ENCODE data around the gene FGL2.
A peak's percentile ranks its signal among the peaks of the same experiment; 100 is the strongest.
"Not testable (repeated sequence)": the region's sequence is repeated elsewhere in the genome, so short reads cannot be mapped to it uniquely, and the experiment has no call there.

FGL2 gene

DNA sequence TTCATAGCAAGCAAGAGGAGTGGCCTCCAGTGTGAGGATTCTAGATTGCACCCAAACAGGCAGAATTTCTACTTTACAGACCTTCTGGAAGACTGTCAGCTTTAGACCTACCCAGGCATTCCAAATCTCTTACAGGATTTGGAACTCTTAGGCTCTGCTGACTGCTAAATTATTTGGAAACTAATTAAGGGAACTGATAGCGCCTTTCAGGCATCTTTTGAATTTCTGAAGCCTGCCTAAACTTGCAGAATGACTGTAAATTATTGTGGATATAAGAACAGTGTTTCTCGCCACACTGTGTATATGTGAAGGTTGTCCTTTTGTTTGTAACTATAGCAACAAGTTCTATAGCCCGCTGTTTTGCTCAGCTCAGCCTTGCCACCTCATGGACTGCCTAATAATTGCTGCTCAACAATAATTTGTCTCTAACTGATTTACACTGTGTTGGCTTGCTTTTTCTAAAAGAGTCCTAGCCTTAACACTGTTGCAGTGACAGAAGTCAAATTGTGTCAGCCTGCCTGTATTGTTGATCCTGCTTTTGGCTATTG is 44.6 kb downstream of the FGL2 start:
- not testable (repeated sequence) for H3K36me3 Mint-ChIP-seq (ENCODE audit: low read depth); H3K9me3 Mint-ChIP-seq; H3K4me3 Mint-ChIP-seq; H3K27me3 Mint-ChIP-seq (ENCODE audit: low read depth)
- Mint-ChIP-seq H3K27ac (peak overlapping the region; percentile 78), H3K4me1 (ENCODE audit: low read depth) (peaks cover 26% of the 10 kb centered on the region)

DNA sequence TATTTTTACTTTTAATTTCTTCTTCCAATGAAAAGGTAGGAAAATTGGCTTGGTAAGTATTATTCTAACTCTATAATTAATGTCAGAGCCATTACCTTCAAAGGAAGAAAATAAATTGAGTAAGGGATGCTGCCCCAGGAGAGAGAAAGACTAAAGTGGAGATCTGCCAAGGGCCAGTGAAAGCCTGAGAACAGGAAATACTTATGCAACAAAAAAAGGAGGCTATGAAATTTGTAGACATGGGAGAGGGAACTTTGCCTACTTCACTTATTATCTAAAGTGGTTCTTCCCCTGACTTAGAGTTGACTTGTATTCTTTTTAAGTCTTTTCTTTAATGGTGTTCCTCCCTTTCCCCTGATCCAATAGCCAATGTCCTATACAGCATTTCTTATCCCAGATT is 47.4 kb downstream of the FGL2 start:
- not testable (repeated sequence) for H3K27ac Mint-ChIP-seq; H3K27me3 Mint-ChIP-seq (ENCODE audit: low read depth); H3K4me3 Mint-ChIP-seq; H3K36me3 Mint-ChIP-seq (ENCODE audit: low read depth); H3K9me3 Mint-ChIP-seq
- H3K4me1 Mint-ChIP-seq (ENCODE audit: low read depth): peaks cover 11% of the 10 kb centered on the region

Measured in T-helper 1 cell treated with Interleukin-12 subunit alpha and Interleukin-12 subunit beta and Interleukin-4 antibody, amounts not matched to agents 30 μg/mL and 1 μg/mL, for 36 hours (primary cell).